Left forelimb (tissue), 1 donor: ENCODE results near the gene SLC37A1.

ENCODE experiments used
- DNase-seq: peaks from one replicate; pipeline ENCODE4 v3.0.0-alpha.2; 2018; ENCODE audit warnings: low spot score

Gene SLC37A1

DNA sequence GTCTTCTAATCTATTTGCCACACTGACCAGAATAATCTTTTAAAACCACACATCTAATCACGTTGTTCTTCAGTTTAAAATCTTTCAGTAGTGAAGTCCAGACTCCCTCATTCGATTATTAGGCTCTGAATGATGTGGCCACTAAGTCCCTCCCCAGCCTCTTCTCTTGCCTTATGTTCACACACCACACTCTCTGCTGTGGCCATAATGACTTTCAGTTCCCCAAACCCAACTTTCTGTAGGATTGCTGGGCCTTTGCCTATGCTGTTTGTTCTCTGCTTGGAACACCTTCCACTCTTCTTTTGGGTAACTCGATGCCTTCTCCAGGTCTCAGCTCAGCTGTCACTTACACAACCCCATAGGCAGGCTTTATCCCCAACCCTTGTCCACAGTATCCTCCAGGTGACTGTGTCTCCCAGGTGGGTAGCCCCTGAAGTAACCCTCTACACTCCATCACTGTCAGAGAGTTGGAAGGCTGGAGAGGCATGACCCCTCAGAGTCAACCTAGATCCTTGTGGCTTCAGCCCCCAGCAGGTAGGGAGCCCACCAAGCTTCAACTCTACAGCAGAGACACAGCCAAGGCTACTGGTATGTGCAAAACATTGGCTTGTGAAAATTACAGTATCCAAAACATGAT, 8.4 kb upstream of the SLC37A1 start:
- no peak for DNase-seq

GRCh38 chr21:42507418-42507817, 6.2 kb upstream of the SLC37A1 start:
- DNase-seq: no peak

GRCh38 chr21:42508371-42508770, 5.3 kb upstream of the SLC37A1 start:
- DNase-seq: no peak

DNA sequence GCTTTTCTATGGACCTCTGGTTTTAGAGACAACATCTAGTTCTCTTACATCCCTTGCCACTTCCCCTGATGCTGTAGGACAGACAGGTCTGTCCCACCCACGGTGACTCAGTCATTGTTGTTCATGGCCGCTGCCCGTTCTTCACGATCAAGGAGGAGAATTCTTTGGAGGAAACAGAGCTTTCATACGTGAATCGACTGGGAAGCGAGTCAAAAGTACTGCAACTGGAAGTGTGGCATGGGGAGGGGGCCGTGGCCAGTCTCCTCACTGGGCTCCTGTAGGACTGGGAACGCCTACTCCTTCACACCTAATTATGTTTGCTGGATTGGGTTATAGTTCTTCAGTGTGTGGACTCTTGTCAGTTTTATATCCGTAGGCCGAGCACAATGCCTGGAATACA, 4.4 kb upstream of the SLC37A1 start:
- no peak for DNase-seq

- no peak for DNase-seq
These were observed 1.2 kb upstream of the SLC37A1 start for GRCh38 chr21:42512346-42513034.

GRCh38 chr21:42513985-42514882, 582 bp downstream of the SLC37A1 start:
- DNase-seq: peak; percentile 72

DNA sequence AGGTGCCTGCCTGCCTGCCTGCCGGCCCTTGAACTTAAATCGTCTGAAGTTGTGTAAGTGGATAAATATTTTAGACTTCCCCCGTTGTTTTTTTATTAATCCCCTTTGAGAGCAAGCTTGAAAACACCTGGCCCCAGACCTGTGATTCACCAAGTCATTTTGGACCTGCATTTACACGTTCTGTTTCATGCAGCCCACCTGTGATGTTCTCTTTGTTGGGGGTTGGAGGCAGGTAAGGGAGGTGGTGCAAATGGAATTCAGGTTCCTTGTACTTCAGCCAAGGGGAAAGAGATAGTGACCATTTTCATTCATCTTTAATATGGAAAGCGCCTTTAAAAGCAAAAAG, 1.2 kb downstream of the SLC37A1 start:
- no peak for DNase-seq

DNA sequence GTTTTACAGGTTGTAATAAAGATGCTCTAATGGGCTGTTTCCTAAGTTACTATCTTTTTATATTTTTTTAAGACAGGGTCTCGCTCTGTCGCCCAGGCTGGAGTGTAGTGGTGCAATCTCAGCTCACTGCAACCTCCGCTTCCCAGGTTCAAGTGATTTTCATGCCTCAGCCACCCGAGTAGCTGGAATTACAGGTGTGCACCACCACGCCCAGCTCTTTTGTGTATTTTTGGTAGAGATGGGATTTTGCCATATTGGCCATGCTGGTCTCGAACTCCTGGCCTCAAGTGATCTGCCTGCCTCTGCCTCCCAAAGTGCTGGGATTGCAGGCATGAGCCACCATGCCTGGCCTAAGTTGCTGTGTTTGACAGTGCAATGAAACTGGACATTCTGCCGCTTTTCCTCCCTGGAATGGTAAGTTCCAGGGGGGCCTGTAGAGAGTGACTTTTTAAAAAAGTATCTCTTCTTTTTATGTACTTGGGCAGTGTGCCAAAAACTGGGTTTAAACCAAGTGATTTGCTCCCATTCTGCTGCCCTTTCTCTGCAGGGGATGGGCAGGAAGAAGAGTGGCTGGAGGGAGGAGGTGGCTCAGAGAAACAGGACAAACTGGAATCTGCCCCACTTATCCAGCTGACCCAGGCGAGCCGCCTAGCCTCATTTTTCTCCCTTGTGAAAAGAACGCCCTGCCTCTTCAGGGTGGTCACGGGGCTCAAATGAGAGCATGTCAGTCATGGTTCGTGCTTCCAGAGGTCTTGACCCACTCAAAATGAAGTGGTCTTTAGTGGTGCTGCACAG, 2.3 kb downstream of the SLC37A1 start:
- DNase-seq: no peak

DNA sequence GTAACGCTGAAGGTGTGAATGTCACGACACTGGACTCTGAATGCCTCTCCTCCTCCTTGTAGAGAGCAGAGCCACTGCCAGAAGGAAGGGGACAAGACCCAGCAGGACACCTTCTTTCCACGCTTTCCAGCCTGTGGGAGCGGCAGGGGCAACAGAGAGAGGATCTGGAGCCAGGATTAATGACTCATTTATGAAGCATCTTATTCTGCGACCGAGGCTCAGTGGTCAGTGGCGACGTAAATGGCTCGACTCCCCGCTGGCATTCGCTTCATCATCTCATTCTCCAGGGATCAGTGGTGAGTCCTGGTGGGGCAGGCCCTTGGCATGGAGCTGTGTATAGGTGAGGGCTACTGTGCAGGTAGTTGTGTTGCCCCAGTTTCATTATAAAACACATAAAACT, 4.6 kb downstream of the SLC37A1 start:
- no peak for DNase-seq

DNA sequence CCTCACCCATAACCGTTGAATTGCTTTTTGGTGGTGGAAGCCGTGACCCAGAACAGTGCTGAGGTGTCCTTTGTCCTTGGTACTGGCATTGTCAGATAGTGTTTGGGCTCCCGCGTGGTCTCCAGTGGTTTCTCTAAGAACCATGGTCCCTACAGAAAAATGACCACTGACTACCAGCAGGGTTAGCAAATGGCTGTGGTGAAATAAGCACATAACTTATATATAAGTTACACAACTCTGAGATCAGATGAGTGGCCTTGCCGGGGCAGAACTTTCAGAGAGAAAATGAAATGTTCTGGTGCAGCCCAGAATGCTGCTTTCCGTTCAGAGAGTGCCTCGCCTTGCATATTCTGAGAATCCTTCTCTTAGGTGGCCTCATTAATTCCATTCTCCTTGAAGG, 5.0 kb downstream of the SLC37A1 start:
- DNase-seq: no peak

DNA sequence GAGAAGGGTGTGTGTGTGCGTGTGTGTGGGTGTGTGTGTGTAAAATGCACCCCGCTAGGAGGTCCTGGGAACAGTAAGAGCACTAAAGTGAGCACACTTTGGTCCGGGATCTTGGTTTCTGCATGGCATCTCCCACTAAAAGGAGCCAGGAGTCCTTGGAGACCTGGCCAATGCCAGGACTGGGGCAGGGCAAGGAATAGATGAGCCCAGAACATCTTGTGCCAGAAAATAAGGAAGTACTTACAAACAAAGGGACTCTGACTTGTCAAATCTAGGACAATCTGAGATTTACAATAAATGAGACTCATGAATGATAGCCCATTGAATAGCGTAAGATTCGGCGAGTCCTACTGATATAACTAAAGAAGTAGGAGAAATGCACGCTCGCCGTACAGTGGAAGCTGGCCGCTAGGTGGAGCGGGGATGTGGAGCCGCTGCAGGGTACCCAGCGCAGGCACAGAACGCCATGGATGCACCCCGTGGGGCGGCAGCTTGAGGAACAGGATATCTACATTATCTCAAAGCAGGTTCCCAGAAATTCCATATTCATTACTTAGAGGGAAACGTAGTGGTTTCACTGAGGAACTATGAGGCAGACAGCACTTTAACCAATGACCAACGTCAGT, 7.1 kb downstream of the SLC37A1 start:
- DNase-seq: no peak

- no peak for DNase-seq
These were observed 7.7 kb downstream of the SLC37A1 start for GRCh38 chr21:42521384-42521783.

- no peak for DNase-seq
These were observed 8.2 kb downstream of the SLC37A1 start for GRCh38 chr21:42521805-42522204.

DNA sequence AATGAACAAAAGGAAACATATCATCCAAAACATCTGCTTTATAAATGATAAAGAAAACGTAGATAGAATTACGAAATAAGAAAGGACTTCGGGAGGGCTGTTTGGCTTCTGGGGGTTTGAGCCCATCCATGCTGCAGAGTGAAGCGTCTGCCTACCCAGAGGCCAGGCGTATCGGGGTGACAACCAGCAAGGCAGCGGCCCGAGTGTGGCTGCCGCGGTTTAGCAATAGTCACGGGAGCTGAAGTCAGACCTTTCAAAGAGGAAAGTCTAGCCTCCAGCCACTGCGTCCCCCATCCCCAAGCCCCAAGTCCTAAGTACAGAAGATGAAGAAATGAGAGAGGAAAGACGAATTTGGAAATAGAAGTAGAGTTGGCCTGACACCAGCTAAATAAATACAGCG, 8.6 kb downstream of the SLC37A1 start:
- DNase-seq: no peak

DNA sequence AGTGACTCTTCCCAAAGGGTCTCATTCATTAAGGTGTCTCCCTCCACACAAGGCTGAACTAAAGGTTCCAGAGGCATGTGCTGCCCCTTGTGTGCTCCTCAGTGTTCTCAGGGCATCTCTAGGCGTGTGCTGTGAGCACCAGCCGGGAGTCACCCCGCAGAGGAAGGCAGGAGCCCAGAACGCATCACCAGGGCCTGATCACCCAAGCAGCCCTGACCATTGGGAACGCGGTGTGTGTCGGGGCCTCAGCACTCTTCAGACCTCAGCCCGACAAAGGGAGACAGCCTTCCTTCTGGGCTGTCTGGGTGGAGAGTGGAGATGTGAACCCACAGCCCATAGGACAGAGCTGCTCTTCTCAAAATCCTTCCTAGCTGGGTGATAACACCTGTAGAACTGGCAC, 9.1 kb downstream of the SLC37A1 start:
- DNase-seq: no peak

- DNase-seq: no peak
These were observed 9.6 kb downstream of the SLC37A1 start for GRCh38 chr21:42523211-42523610.

DNA sequence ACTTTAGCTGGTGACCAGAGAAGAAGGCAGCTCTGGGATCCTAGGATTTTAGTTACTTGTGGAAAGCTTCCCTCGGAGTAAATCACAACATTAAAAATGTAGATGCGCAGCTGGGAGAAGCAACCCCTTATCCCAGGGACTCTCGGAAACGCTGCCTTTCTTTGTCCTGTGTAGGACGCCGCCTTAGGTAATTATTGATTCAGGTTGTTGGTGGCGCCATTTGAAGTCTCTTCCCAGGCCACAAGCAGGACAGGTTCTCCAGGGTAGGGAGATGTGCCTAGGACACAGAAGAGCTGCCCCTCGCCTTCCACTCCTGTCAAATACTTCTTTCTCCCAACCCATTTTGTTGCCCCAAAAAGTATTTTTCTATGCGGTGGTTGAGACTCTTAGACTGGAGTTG, 10.3 kb downstream of the SLC37A1 start:
- no peak for DNase-seq

DNA sequence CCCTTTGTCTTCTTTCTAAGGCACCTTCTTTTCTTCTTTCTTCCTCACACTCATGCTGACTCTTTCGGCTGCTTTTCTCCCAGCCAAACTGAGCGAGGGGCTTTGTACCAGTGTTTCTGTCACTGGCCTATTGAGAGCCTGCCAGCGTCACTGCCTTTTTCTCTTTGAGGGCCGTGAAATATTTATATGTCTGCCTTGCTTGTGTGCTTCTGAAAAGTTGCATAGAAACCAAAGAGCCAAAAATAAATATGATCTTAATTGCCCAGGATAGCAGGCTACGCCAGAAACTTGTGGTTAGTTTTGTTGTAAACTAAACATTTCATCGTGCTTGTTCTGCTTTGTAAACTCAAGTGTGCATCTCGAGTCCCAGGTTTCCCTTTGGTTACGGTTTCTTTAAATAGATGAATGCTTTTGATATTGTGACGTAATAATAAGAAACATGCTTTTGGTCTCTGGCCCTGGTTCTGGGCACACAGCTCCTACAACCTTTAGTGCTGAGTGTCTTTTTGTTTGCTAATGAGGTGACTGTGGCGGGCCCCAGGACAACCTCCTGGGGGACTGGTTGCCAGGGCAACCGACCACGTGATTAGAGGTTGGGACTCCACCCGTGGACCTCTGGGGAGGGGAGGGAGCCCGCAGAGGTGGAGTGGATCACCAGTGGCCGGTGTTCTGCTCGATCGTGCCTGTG, 10.8 kb downstream of the SLC37A1 start:
- DNase-seq: peak; percentile 83

GRCh38 chr21:42525029-42525581, 11.5 kb downstream of the SLC37A1 start:
- DNase-seq: no peak

DNA sequence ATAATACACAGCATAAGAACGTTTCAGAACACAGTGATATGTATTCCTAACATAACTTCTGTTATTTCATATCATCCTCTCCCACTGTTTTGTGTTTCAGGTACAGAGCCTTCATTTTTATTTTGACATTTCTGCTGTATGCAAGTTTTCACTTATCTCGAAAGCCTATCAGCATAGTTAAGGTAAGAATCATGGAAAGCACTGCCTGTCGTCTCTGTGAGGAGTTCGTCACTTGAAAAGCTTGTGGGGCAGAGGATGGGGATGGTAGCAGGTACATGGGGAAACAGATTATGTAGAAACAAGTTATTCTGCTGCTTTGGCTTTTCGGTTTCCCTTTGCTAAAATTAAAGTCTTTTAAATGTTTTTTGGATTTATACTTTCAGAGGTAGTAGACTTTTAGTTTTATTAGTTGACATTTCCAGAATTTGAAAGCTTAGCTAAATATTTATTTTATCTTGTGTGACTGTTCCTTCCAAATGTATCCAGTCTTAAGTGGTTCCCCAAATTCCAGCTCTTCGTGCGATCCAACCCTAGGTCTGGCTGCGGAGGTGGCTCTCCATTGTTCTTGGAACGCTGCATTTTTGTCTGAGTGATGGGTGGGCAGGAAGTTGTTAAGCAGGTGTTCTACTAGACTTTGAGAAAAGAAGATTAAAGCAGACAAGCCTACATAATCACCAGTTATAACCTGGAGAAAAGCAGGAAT, 12.2 kb downstream of the SLC37A1 start:
- DNase-seq: no peak
